ENCODE results near the gene CAMSAP2.

The CAMSAP2 gene

DNA sequence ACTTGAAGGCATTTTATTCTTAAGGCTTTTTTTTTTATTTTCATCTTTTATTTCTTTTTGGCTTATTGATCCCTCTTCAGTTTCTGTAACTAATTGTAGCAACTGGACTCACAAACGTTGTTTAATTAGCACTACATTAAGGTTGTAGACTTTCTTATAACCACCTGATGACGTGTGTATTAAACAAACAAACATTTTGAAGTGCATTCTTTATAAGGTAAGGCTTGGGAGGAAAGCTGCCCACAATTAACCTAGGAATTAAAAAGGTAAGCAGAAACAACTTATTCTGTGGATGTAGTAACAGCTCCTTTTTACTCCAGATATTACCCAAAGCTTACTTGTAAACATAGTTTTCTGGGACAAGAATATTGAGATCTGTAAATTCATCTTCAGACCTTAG, 55.0 kb downstream of the CAMSAP2 start:
- no peak for DNase-seq (ENCODE audit: low read depth)
- no peak overlapping the region for H3K4me3 ChIP-seq (ENCODE audit: low read length)
- TF ChIP-seq, protein P1, sequence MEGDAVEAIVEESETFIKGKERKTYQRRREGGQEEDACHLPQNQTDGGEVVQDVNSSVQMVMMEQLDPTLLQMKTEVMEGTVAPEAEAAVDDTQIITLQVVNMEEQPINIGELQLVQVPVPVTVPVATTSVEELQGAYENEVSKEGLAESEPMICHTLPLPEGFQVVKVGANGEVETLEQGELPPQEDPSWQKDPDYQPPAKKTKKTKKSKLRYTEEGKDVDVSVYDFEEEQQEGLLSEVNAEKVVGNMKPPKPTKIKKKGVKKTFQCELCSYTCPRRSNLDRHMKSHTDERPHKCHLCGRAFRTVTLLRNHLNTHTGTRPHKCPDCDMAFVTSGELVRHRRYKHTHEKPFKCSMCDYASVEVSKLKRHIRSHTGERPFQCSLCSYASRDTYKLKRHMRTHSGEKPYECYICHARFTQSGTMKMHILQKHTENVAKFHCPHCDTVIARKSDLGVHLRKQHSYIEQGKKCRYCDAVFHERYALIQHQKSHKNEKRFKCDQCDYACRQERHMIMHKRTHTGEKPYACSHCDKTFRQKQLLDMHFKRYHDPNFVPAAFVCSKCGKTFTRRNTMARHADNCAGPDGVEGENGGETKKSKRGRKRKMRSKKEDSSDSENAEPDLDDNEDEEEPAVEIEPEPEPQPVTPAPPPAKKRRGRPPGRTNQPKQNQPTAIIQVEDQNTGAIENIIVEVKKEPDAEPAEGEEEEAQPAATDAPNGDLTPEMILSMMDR (IDR thresholded peaks at IDR 0.05; ENCODE audit: insufficient read depth, low read depth, low read length, missing control alignments): no peak

DNA sequence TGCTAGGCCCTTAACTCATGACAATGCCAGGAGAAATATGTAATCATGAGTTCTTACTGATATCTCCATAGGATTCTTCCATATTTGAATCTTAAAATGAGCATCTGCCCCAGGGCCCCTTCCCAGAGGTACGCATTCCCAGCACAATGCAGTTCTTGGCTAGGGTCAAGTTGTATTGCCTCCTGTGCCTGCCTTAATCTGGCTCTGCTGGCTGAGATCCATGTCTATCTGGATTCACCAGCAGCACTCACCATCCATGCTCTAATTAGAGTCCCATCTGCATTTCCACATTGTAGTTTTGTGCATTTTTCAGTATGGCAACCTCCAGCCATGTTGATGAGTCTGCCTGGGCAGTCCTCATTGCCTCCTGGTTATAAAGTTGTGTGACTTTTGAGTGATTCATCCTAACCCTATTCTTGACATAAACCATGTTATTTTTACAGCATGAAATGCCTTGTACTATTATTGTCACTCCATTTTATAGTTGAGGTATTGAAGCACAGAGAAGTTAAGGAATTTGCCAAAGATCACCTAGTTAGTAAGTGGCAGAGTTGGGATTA, 55.9 kb downstream of the CAMSAP2 start:
- no peak overlapping the region for H3K4me3 ChIP-seq (ENCODE audit: low read length)
- DNase-seq (ENCODE audit: low read depth): no peak

DNA sequence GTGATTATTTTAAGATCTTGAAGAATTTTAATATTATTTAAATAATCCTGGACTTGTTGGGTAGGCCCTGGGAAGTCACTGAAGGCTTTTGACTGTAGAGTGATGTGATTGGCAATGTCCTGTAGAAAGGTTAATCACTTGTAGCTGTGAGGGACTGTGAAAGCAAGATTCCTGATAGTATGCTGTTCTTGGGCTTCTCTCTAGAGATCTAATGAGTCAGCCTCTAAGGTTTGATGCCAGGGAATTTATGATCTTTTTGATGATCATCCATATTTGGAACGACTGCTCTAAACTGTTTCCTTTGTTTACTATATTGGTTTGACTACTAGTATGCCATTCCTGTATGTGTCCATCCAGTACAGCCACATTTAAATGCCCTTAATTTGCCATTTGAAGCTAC, 56.5 kb downstream of the CAMSAP2 start:
- no peak overlapping the region for H3K4me3 ChIP-seq (ENCODE audit: low read length)
- TF ChIP-seq, protein P1 (IDR thresholded peaks at IDR 0.05; ENCODE audit: insufficient read depth, low read depth, low read length, missing control alignments): no peak
- no peak for DNase-seq (ENCODE audit: low read depth)

More for the DNA sequence above, 55.9 kb downstream of the CAMSAP2 start:
- TF ChIP-seq, protein P1 (IDR thresholded peaks at IDR 0.05; ENCODE audit: insufficient read depth, low read depth, low read length, missing control alignments): no peak

DNA sequence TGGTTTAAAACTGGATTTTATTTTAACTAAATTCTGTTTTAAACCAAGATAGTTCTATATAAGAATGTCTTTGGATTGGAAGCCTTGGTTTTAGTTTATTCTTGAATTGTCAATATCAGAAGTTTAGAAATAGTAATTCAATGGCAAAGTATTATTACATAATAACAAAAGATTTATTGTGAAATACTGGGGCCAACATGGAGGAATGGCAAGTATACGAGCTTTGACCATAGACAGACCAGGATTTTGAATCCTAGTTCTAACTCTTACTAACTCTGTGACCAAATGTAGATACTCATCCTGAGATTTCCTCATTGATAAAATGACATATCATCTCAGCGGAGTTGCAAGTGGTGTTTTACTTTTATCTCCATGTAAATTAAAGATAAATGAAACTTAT, 63.3 kb downstream of the CAMSAP2 start:
- DNase-seq (ENCODE audit: low read depth): no peak
- TF ChIP-seq, protein P1 (IDR thresholded peaks at IDR 0.05; ENCODE audit: insufficient read depth, low read depth, low read length, missing control alignments): no peak
- no peak overlapping the region for H3K4me3 ChIP-seq (ENCODE audit: low read length)

DNA sequence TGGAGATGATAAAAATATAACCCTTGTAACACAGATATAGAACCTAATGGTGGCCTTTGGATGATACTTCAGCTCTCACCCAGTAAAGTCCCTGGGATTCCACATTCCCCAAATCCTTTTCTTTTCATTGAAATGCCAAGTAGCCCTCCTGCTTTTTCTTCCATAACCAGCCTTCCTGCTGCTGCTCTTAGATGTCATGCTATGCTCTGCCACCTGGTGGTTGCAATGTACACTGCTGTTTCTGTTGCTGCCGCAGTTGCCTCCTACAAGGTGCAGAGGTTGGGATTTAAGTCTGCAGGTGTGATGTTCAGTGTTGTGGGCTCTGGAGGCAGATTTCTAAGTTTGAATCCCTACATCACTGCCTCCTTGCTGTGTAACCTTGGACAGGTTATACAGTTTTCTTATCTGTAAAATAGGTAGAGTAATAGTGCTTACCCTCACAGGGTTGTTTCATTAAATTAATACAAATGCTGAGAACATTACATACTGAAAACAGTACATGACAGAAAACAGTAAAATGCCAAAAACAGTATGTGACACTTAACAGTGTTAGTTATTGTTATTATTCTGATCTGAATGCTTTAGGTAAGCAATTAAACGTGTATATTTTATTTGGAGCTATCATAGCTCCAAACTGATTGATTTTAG, 64.3 kb downstream of the CAMSAP2 start:
- H3K4me3 ChIP-seq (ENCODE audit: low read length): no peak overlapping the region
- TF ChIP-seq, protein P1 (IDR thresholded peaks at IDR 0.05; ENCODE audit: insufficient read depth, low read depth, low read length, missing control alignments): peak; percentile 99
- DNase-seq (ENCODE audit: low read depth): peak; percentile 86

DNA sequence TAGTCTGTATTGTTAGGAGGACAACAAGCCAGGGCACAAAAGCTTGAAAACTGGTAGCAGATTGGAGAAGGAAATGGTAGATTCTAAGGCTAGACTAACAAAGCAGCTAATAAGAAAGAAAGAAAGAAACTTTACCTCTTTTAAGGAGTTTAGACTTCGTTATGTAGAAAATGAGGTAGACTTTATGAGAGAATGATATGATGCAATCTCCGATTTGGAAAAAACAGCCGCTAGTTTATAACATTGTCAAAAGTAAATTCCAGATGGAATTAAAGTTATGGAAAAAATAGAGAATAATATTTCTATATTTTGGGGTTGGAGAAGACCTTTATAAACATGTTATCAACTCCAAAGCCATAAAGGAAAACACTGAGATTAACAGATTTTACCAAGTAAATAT, 67.0 kb downstream of the CAMSAP2 start:
- TF ChIP-seq, protein P1 (IDR thresholded peaks at IDR 0.05; ENCODE audit: insufficient read depth, low read depth, low read length, missing control alignments): no peak
- no peak for DNase-seq (ENCODE audit: low read depth)
- no peak overlapping the region for H3K4me3 ChIP-seq (ENCODE audit: low read length)

DNA sequence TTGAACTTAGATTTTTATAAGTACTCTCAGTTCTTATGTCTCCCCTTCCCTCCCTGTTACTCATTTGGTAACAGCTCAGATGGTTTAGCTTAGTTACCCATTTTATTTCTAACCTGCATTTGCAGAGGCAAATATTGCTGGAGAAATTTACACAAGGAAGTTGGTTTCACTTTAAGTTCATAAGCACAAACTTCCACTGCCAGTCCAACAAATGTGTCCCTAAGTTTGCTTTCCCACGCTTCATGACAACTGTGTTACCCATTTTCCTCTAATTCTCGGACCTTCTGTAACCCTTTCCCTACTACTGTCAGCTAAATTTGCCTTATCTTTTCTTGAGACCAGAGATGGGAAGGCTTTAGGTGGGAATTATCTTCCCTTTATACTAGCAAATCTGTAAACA, 70.2 kb downstream of the CAMSAP2 start:
- H3K4me3 ChIP-seq (ENCODE audit: low read length): no peak overlapping the region
- TF ChIP-seq, protein P1 (IDR thresholded peaks at IDR 0.05; ENCODE audit: insufficient read depth, low read depth, low read length, missing control alignments): no peak
- DNase-seq (ENCODE audit: low read depth): no peak
